ENCODE measurements around the gene ZNF385D. TPM values are rescaled to one million over a fixed set of nuclear protein-coding genes. Genes with fewer than 3 reads are reported as not detected.

ZNF385D gene
- total and polyA plus RNA-seq, 4 donors, result 0.17 to 30.9 (median 1.9) TPM

GRCh38 chr3:21715662-21716061 is 35.3 kb downstream of the ZNF385D start:
- no peaks in the 10 kb centered on the region for H3K27me3 ChIP-seq (ENCODE audit: control insufficient read depth in 3 of 3, insufficient read depth in 3 of 3, low read length in 2 of 3)
- H3K4me3 ChIP-seq, result no peak overlapping the region
- H3K36me3 ChIP-seq (ENCODE audit: control insufficient read depth in 4 of 4, insufficient read depth in 4 of 4, low read length in 4 of 4), result no peaks in the 10 kb centered on the region
- peaks cover 0 to 6% (median 0%) of the 10 kb centered on the region in 4 donors for H3K9me3 ChIP-seq (ENCODE audit: control insufficient read depth in 4 of 4, insufficient read depth in 3 of 4, low read length in 3 of 4)
- no peak for TF ChIP-seq CTCF (IDR thresholded peaks at IDR 0.05; ENCODE audit: control extremely low read depth, extremely low read depth)
- H3K9ac ChIP-seq (ENCODE audit: insufficient read depth in 1 of 2, low read length in 2 of 2), result no peak overlapping the region
- WGBS, 2 donors, result 50 to 90% methylated on average over 2 of the region's 2 CpGs
- ATAC-seq (ENCODE audit: insufficient read depth, low FRiP score) (no peak), DNase-seq (no peak)
- H3K27ac ChIP-seq (ENCODE audit: low read depth in 1 of 2, low read length in 1 of 2), result no peak overlapping the region
- H3K4me1 ChIP-seq (ENCODE audit: control insufficient read depth in 5 of 5, insufficient read depth in 5 of 5, low read length in 5 of 5), result peaks cover 0 to 2% (median 0%) of the 10 kb centered on the region in 5 donors

GRCh38 chr3:21705769-21706168 is 45.2 kb downstream of the ZNF385D start:
- Histone ChIP-seq H3K27me3 (ENCODE audit: control insufficient read depth in 3 of 3, insufficient read depth in 3 of 3, low read length in 2 of 3) (no peaks in the 10 kb centered on the region), H3K9ac (ENCODE audit: insufficient read depth in 1 of 2, low read length in 2 of 2) (no peak overlapping the region), H3K4me1 (ENCODE audit: control insufficient read depth in 5 of 5, insufficient read depth in 5 of 5, low read length in 5 of 5) (peaks cover 0 to 2% (median 0%) of the 10 kb centered on the region in 5 donors), H3K27ac (ENCODE audit: low read depth in 1 of 2, low read length in 1 of 2) (no peak overlapping the region), H3K36me3 (ENCODE audit: control insufficient read depth in 4 of 4, insufficient read depth in 4 of 4, low read length in 4 of 4) (peaks cover 0 to 3% (median 0%) of the 10 kb centered on the region in 4 donors), H3K4me3 (no peak overlapping the region), H3K9me3 (ENCODE audit: control insufficient read depth in 4 of 4, insufficient read depth in 3 of 4, low read length in 3 of 4) (peaks cover 0 to 3% (median 0%) of the 10 kb centered on the region in 4 donors)
- DNase-seq, result no peak
- WGBS, 2 donors, result 54 to 70% methylated on average over 3 of the region's 3 CpGs
- ATAC-seq (ENCODE audit: insufficient read depth, low FRiP score), result no peak
- TF ChIP-seq CTCF (IDR thresholded peaks at IDR 0.05; ENCODE audit: control extremely low read depth, extremely low read depth), result no peak

- peaks cover 0 to 3% (median 0%) of the 10 kb centered on the region in 4 donors for H3K36me3 ChIP-seq (ENCODE audit: control insufficient read depth in 4 of 4, insufficient read depth in 4 of 4, low read length in 4 of 4)
- no peaks in the 10 kb centered on the region for H3K27me3 ChIP-seq (ENCODE audit: control insufficient read depth in 3 of 3, insufficient read depth in 3 of 3, low read length in 2 of 3)
- no peak overlapping the region for H3K9ac ChIP-seq (ENCODE audit: insufficient read depth in 1 of 2, low read length in 2 of 2)
- peaks cover 0 to 3% (median 0%) of the 10 kb centered on the region in 4 donors for H3K9me3 ChIP-seq (ENCODE audit: control insufficient read depth in 4 of 4, insufficient read depth in 3 of 4, low read length in 3 of 4)
- no peak overlapping the region for H3K4me3 ChIP-seq
- WGBS, 2 donors, result 85 to 87% methylated on average over 1 of the region's 1 CpG
- TF ChIP-seq CTCF (IDR thresholded peaks at IDR 0.05; ENCODE audit: control extremely low read depth, extremely low read depth), result no peak
- H3K27ac ChIP-seq (ENCODE audit: low read depth in 1 of 2, low read length in 1 of 2), result no peak overlapping the region
- ATAC-seq (ENCODE audit: insufficient read depth, low FRiP score) (no peak), DNase-seq (no peak)
- H3K4me1 ChIP-seq (ENCODE audit: control insufficient read depth in 5 of 5, insufficient read depth in 5 of 5, low read length in 5 of 5), result peaks cover 0 to 2% (median 0%) of the 10 kb centered on the region in 5 donors
These were observed 46.2 kb downstream of the ZNF385D start for GRCh38 chr3:21704796-21705195.

GRCh38 chr3:21703291-21703690 is 47.7 kb downstream of the ZNF385D start:
- H3K4me3 ChIP-seq, result no peak overlapping the region
- H3K27me3 ChIP-seq (ENCODE audit: control insufficient read depth in 3 of 3, insufficient read depth in 3 of 3, low read length in 2 of 3), result no peaks in the 10 kb centered on the region
- no peak for TF ChIP-seq CTCF (IDR thresholded peaks at IDR 0.05; ENCODE audit: control extremely low read depth, extremely low read depth)
- H3K9me3 ChIP-seq (ENCODE audit: control insufficient read depth in 4 of 4, insufficient read depth in 3 of 4, low read length in 3 of 4), result peaks cover 0 to 3% (median 0%) of the 10 kb centered on the region in 4 donors
- peaks cover 0 to 2% (median 0%) of the 10 kb centered on the region in 5 donors for H3K4me1 ChIP-seq (ENCODE audit: control insufficient read depth in 5 of 5, insufficient read depth in 5 of 5, low read length in 5 of 5)
- whole genome bisulfite sequencing, 2 donors, result 61 to 76% methylated on average over 2 of the region's 2 CpGs
- DNase-seq (no peak), ATAC-seq (ENCODE audit: insufficient read depth, low FRiP score) (no peak)
- no peak overlapping the region for H3K9ac ChIP-seq (ENCODE audit: insufficient read depth in 1 of 2, low read length in 2 of 2)
- no peak overlapping the region for H3K27ac ChIP-seq (ENCODE audit: low read depth in 1 of 2, low read length in 1 of 2)
- H3K36me3 ChIP-seq (ENCODE audit: control insufficient read depth in 4 of 4, insufficient read depth in 4 of 4, low read length in 4 of 4), result peaks cover 0 to 3% (median 0%) of the 10 kb centered on the region in 4 donors

All from lung (tissue), 12 donors.